Gastrocnemius medialis (tissue), 4 donors: Measurements from ENCODE around the gene EPHA5.

Source experiments
- POLR2A ChIP-seq, 2 donors: fragments of 450-650 bp; IDR thresholded peaks; one replicate each; pipeline ENCODE4 v1.6.1; 2017; ENCODE audit warnings: antibody characterized with exemption in 2 of 2, mild to moderate bottlenecking in 2 of 2, moderate library complexity in 2 of 2
- TF ChIP-seq, protein P1 (sequence below), 5 experiments: fragments of 450-650 bp in 3 of 5; fragments of 200-600 bp in 2 of 5; sonication (generic) in 2 of 5; IDR thresholded peaks in 4 of 5; conservative IDR thresholded peaks in 1 of 5; 1 replicate in 4 of 5; 2 replicates in 1 of 5; pipeline ENCODE4 v1.5.1; 2016 to 2019; ENCODE audit warnings: antibody characterized with exemption in 5 of 5, mild to moderate bottlenecking in 3 of 5, moderate library complexity in 3 of 5

DNA sequence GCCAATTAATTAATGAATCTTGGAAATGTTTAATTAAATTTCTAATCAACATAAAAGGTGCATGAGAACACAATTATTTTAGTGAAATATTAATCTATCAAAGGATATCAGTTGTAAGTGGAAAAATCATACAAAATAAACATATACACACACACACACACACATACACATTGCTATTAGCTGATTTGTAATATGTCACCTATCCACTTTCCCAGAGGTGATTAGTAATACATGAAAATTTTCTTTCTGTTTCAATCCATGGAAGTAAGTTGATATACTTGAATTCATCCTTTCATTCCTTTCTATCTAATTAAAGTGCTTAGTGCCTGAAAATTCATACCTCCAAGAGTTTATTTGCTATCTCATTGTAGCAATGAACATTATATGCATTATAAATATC lies 213.7 kb downstream of the EPHA5 start:
- TF ChIP-seq, protein P1, sequence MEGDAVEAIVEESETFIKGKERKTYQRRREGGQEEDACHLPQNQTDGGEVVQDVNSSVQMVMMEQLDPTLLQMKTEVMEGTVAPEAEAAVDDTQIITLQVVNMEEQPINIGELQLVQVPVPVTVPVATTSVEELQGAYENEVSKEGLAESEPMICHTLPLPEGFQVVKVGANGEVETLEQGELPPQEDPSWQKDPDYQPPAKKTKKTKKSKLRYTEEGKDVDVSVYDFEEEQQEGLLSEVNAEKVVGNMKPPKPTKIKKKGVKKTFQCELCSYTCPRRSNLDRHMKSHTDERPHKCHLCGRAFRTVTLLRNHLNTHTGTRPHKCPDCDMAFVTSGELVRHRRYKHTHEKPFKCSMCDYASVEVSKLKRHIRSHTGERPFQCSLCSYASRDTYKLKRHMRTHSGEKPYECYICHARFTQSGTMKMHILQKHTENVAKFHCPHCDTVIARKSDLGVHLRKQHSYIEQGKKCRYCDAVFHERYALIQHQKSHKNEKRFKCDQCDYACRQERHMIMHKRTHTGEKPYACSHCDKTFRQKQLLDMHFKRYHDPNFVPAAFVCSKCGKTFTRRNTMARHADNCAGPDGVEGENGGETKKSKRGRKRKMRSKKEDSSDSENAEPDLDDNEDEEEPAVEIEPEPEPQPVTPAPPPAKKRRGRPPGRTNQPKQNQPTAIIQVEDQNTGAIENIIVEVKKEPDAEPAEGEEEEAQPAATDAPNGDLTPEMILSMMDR (IDR thresholded peaks at IDR 0.05 in 4 of 5, conservative IDR thresholded peaks at IDR 0.05 in 1 of 5), result no peak
- TF ChIP-seq POLR2A (IDR thresholded peaks at IDR 0.05), result no peak
